ENCODE results near the gene ZC3H7A. TPM values are rescaled to one million over a fixed set of nuclear protein-coding genes. Genes with fewer than 3 reads are reported as not detected.

The ZC3H7A gene
- total and polyA plus RNA-seq, 10 of the 15 experiments (the other 5 are each of a cell fraction or from before 2014, with no cell fraction given): 46.3 to 188 (median 68.6) TPM

DNA sequence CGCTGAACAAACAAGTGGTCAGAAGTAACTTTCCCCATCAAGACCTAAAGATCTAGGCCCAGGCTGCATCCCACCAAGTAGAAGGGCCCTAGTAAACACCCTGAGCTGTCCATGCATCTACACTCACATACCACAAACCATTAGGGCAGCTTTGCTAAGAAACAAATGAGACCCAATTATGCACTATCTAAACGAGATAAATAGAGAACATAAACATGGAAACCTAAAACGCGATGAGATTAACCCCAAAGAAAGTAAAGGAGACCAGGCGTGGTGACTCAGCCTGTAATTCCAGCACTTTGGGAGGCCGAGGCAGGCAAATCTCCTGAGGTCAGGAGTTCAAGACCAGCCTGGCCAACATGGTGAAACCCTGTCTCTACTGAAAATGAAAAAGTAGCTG lies 60.2 kb downstream of the ZC3H7A start (continued):
- TF ChIP-seq, protein P1, sequence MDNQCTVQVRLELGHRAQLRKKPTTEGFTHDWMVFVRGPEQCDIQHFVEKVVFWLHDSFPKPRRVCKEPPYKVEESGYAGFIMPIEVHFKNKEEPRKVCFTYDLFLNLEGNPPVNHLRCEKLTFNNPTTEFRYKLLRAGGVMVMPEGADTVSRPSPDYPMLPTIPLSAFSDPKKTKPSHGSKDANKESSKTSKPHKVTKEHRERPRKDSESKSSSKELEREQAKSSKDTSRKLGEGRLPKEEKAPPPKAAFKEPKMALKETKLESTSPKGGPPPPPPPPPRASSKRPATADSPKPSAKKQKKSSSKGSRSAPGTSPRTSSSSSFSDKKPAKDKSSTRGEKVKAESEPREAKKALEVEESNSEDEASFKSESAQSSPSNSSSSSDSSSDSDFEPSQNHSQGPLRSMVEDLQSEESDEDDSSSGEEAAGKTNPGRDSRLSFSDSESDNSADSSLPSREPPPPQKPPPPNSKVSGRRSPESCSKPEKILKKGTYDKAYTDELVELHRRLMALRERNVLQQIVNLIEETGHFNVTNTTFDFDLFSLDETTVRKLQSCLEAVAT (IDR thresholded peaks at IDR 0.05): no peak
- no peak for TF ChIP-seq NBN (IDR thresholded peaks at IDR 0.05)
- TF ChIP-seq, protein P2, sequence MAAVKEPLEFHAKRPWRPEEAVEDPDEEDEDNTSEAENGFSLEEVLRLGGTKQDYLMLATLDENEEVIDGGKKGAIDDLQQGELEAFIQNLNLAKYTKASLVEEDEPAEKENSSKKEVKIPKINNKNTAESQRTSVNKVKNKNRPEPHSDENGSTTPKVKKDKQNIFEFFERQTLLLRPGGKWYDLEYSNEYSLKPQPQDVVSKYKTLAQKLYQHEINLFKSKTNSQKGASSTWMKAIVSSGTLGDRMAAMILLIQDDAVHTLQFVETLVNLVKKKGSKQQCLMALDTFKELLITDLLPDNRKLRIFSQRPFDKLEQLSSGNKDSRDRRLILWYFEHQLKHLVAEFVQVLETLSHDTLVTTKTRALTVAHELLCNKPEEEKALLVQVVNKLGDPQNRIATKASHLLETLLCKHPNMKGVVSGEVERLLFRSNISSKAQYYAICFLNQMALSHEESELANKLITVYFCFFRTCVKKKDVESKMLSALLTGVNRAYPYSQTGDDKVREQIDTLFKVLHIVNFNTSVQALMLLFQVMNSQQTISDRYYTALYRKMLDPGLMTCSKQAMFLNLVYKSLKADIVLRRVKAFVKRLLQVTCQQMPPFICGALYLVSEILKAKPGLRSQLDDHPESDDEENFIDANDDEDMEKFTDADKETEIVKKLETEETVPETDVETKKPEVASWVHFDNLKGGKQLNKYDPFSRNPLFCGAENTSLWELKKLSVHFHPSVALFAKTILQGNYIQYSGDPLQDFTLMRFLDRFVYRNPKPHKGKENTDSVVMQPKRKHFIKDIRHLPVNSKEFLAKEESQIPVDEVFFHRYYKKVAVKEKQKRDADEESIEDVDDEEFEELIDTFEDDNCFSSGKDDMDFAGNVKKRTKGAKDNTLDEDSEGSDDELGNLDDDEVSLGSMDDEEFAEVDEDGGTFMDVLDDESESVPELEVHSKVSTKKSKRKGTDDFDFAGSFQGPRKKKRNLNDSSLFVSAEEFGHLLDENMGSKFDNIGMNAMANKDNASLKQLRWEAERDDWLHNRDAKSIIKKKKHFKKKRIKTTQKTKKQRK (IDR thresholded peaks at IDR 0.05; ENCODE audit: low read depth, low read length): no peak
- TF ChIP-seq, protein P3, sequence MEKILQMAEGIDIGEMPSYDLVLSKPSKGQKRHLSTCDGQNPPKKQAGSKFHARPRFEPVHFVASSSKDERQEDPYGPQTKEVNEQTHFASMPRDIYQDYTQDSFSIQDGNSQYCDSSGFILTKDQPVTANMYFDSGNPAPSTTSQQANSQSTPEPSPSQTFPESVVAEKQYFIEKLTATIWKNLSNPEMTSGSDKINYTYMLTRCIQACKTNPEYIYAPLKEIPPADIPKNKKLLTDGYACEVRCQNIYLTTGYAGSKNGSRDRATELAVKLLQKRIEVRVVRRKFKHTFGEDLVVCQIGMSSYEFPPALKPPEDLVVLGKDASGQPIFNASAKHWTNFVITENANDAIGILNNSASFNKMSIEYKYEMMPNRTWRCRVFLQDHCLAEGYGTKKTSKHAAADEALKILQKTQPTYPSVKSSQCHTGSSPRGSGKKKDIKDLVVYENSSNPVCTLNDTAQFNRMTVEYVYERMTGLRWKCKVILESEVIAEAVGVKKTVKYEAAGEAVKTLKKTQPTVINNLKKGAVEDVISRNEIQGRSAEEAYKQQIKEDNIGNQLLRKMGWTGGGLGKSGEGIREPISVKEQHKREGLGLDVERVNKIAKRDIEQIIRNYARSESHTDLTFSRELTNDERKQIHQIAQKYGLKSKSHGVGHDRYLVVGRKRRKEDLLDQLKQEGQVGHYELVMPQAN (conservative IDR thresholded peaks at IDR 0.05): no peak
